ENCODE results near the gene SCGB1A1. TPM values are rescaled to one million over a fixed set of nuclear protein-coding genes. Genes with fewer than 3 reads are reported as not detected.

The SCGB1A1 gene
- total RNA-seq = not detected

DNA sequence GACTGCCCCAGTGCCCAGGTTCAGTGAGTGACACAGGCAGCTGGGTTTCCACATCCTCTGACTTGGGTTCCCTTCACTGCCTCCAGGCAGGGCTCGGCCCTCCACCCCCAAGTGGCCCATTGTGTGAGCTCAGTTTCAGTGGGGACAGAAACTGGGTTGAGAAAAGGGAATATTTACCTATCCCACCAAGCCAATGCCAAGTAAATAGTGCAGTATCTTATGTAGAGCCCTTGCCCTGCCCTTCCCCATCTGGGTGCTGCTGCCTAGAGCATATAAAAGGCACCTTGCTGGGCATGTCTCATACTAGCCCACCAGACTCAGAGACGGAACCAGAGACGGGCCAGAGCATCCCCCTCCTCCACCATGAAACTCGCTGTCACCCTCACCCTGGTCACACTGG, at the start of gene SCGB1A1:
TSS of gene SCGB1A1 (plus strand) at position 301 of the 400 bp plus-strand sequence. CDS start at position 364, 63 bp downstream.
- Histone ChIP-seq H3K4me3 (no peak within 1 kb of the TSS), H3K4me1 (no peaks in the 10 kb centered on the region), H3K27ac (peak within 1 kb of the TSS; percentile 8 to 66), H3K36me3 (no peaks in the 10 kb centered on the region), H3K9me3 (no peaks in the 10 kb centered on the region), H3K27me3 (no peaks in the 10 kb centered on the region)
- no peak for TF ChIP-seq POLR2A (IDR thresholded peaks at IDR 0.05)
- no peak for TF ChIP-seq POLR2AphosphoS5 (IDR thresholded peaks at IDR 0.05)
- TF ChIP-seq, protein P1, sequence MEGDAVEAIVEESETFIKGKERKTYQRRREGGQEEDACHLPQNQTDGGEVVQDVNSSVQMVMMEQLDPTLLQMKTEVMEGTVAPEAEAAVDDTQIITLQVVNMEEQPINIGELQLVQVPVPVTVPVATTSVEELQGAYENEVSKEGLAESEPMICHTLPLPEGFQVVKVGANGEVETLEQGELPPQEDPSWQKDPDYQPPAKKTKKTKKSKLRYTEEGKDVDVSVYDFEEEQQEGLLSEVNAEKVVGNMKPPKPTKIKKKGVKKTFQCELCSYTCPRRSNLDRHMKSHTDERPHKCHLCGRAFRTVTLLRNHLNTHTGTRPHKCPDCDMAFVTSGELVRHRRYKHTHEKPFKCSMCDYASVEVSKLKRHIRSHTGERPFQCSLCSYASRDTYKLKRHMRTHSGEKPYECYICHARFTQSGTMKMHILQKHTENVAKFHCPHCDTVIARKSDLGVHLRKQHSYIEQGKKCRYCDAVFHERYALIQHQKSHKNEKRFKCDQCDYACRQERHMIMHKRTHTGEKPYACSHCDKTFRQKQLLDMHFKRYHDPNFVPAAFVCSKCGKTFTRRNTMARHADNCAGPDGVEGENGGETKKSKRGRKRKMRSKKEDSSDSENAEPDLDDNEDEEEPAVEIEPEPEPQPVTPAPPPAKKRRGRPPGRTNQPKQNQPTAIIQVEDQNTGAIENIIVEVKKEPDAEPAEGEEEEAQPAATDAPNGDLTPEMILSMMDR (IDR thresholded peaks at IDR 0.05) = no peak
- no peak for DNase-seq (ENCODE audit: low spot score in 2 of 2)
- intact Hi-C loops (cut with DNase I; ENCODE audit: low total_unique reads) = no loop called here

DNA sequence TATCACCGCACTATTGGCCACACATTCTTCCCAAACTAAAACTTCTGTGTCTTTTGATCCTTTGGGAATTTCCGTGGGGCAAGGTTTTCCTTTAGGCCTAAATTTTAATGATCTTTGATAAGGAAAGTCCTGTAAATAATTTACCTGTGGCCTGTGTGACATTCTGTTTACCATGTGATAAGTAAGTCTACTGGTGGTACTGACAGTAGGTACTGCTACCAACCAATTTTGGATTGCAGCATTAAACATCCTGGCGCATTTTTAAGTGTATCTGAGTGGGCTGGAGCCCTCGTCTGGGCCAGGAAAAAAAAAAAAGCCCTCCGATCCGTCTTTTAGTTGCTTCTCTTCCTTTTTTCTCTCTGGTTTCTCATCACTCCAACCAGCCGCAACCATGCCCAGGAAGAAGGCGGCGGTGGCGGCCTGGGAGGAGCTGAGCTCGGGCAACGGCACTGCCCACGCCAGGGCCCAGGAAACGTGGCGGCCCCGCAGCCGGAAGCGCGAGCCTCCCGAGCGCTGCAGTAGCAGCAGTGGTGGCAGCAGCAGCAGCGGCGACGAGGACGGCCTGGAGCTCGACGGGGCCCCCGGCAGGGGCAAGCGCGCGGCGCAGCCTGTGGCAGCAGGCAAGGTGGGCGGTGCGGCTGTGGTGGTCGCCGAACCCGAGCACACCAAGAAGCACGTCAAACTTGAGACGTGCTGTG, 47.9 kb upstream of the SCGB1A1 start:
- TF ChIP-seq POLR2A (IDR thresholded peaks at IDR 0.05) = no peak
- H3K9me3 ChIP-seq = no peaks in the 10 kb centered on the region
- H3K4me3 ChIP-seq = no peak overlapping the region
- no peak for DNase-seq (ENCODE audit: low spot score in 2 of 2)
- no peaks in the 10 kb centered on the region for H3K36me3 ChIP-seq
- H3K4me1 ChIP-seq = no peaks in the 10 kb centered on the region
- intact Hi-C loops (cut with DNase I; ENCODE audit: low total_unique reads) = no loop called here
- H3K27ac ChIP-seq = peak overlapping the region in 1 of 2 donors; percentile 14
- no peaks in the 10 kb centered on the region for H3K27me3 ChIP-seq

GRCh38 chr11:62372871-62373270, 46.0 kb upstream of the SCGB1A1 start:
- intact Hi-C loops (cut with DNase I; ENCODE audit: low total_unique reads) = no loop called here
- no peak overlapping the region for H3K27ac ChIP-seq
- no peaks in the 10 kb centered on the region for H3K9me3 ChIP-seq
- H3K4me1 ChIP-seq = no peaks in the 10 kb centered on the region
- H3K36me3 ChIP-seq = no peaks in the 10 kb centered on the region
- no peaks in the 10 kb centered on the region for H3K27me3 ChIP-seq
- TF ChIP-seq POLR2AphosphoS5 (IDR thresholded peaks at IDR 0.05) = no peak
- no peak for TF ChIP-seq POLR2A (IDR thresholded peaks at IDR 0.05)
- TF ChIP-seq, protein P1 (IDR thresholded peaks at IDR 0.05) = no peak
- DNase-seq (ENCODE audit: low spot score in 2 of 2) = no peak
- H3K4me3 ChIP-seq = no peak overlapping the region

DNA sequence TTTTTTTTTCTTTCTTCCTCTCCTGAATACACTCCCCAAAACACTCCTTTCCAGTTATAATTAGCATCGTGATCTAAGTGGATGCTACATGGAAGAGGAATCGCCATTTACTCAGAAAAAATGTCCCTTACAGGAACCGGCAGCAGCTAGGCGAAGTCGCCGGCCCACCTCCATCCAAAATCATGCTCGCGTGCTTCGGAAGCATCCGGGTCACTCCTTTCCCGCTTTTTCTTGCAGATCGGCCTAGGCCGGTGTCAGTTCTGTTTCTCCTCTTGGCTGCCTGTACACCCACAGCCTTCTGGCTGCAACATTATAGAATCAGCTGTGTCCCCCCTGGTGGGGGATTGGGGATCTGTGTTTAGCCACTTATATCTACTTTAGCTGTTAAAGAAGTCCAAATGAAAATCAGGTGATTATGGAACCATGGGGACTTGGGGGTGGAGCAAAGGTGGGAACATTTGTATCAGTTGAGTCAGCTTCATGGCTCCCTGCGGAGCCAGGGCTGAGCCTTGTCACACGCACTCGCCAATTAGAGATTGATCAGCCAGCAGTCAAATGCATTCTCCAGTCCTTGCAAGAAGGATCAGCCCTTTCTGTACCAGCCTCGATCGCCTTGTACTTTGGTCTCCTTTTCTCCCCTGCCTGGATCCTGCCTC, 45.2 kb upstream of the SCGB1A1 start:
- H3K27me3 ChIP-seq = no peaks in the 10 kb centered on the region
- no peak for TF ChIP-seq POLR2AphosphoS5 (IDR thresholded peaks at IDR 0.05)
- TF ChIP-seq, protein P1 (IDR thresholded peaks at IDR 0.05) = no peak
- TF ChIP-seq POLR2A (IDR thresholded peaks at IDR 0.05) = no peak
- H3K27ac ChIP-seq = no peak overlapping the region
- no peaks in the 10 kb centered on the region for H3K36me3 ChIP-seq
- H3K4me1 ChIP-seq = no peaks in the 10 kb centered on the region
- intact Hi-C loops (cut with DNase I; ENCODE audit: low total_unique reads) = no loop called here
- no peak overlapping the region for H3K4me3 ChIP-seq
- H3K9me3 ChIP-seq = no peaks in the 10 kb centered on the region
- no peak for DNase-seq (ENCODE audit: low spot score in 2 of 2)

DNA sequence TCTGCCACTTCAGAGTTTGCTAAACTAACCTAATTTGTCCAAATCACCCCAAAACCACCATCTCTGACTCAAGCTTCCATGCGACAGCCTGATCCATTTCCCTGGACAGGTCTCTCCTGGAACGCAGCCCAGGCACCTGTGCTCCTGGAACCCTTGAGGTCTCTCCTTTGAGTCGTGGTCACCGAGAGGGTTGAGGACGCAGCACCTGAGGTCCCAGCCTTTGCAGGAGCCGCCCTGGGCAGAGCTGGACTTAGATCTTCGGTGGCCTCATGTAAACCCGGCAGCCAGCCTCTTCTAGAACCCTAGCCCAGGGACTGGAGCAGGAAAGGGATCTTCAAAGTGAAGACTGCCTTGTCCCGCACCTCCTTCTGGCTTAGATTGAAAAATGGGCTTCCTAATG, 44.0 kb upstream of the SCGB1A1 start:
- intact Hi-C loops (cut with DNase I; ENCODE audit: low total_unique reads) = no loop called here
- Histone ChIP-seq H3K4me1 (no peaks in the 10 kb centered on the region), H3K9me3 (no peaks in the 10 kb centered on the region), H3K27me3 (no peaks in the 10 kb centered on the region), H3K36me3 (no peaks in the 10 kb centered on the region), H3K4me3 (no peak overlapping the region), H3K27ac (no peak overlapping the region)
- DNase-seq (ENCODE audit: low spot score in 2 of 2) = no peak
- TF ChIP-seq, protein P1 (IDR thresholded peaks at IDR 0.05) = no peak
- TF ChIP-seq POLR2A (IDR thresholded peaks at IDR 0.05) = no peak
- TF ChIP-seq POLR2AphosphoS5 (IDR thresholded peaks at IDR 0.05) = no peak

Measured in breast epithelium (tissue), 4 donors.